C4-2B (cell line): ENCODE data around the gene RNF10.
A peak's percentile ranks its signal among the peaks of the same experiment; 100 is the strongest.

Experiments
- H3K27ac ChIP-seq: fragments of 450-650 bp; 2 replicates; pipeline ENCODE4 v1.5.1; 2017
- ZFX ChIP-seq: fragments of 450-650 bp; IDR thresholded peaks from 2 replicates; pipeline ENCODE4 v1.6.1; 2017
- TF ChIP-seq, protein P1 (sequence below): fragments of 450-650 bp; conservative IDR thresholded peaks from 2 replicates; pipeline ENCODE4 v1.5.1; 2017; ENCODE audit warnings: mild to moderate bottlenecking

Gene RNF10

GRCh38 chr12:120532701-120533238 is 1.4 kb upstream of the RNF10 start:
- no peak for TF ChIP-seq ZFX
- TF ChIP-seq, protein P1, sequence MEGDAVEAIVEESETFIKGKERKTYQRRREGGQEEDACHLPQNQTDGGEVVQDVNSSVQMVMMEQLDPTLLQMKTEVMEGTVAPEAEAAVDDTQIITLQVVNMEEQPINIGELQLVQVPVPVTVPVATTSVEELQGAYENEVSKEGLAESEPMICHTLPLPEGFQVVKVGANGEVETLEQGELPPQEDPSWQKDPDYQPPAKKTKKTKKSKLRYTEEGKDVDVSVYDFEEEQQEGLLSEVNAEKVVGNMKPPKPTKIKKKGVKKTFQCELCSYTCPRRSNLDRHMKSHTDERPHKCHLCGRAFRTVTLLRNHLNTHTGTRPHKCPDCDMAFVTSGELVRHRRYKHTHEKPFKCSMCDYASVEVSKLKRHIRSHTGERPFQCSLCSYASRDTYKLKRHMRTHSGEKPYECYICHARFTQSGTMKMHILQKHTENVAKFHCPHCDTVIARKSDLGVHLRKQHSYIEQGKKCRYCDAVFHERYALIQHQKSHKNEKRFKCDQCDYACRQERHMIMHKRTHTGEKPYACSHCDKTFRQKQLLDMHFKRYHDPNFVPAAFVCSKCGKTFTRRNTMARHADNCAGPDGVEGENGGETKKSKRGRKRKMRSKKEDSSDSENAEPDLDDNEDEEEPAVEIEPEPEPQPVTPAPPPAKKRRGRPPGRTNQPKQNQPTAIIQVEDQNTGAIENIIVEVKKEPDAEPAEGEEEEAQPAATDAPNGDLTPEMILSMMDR, result no peak
- H3K27ac ChIP-seq, result no peak overlapping the region

GRCh38 chr12:120534703-120535655 is 823 bp downstream of the RNF10 start:
- H3K27ac ChIP-seq, result peak overlapping the region; percentile 95
- TF ChIP-seq ZFX, result peak; percentile 89
- TF ChIP-seq, protein P1, result no peak

DNA sequence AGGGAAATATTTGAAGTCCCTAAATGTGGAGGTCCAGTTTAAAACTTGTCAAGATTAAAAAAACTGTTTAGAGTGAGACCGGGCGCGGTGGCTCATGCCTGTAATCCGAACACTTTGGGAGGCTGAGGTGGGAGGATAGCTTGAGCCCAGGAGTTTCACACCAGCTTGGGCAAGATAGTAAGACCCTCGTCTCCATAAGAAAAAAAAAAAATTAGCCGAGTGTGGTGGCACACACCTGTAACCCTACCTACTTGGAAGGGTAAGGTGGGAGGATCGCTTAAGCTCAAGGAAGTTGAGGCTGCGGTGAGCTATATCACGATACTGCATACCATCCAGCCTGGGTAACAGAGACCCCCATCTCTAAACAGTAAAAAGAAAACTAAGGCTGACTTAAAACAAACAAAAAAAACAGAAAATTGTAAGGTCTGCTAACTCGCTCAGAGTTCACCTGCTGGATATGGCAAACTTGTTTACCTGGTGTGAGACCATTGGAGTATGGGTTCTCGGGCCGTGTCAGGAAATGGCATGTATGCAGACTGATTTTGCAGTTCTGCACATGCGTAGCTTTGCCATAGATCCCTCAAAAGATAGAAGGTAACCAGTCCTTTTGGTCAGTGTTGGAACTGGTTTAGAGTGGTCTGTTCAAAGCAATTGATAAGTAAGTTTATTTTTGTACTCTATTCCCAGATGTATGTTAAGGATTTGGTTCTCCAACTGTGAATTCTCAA is 2.1 kb downstream of the RNF10 start:
- TF ChIP-seq, protein P1, result no peak
- TF ChIP-seq ZFX, result no peak
- peak overlapping the region; percentile 30 for H3K27ac ChIP-seq

DNA sequence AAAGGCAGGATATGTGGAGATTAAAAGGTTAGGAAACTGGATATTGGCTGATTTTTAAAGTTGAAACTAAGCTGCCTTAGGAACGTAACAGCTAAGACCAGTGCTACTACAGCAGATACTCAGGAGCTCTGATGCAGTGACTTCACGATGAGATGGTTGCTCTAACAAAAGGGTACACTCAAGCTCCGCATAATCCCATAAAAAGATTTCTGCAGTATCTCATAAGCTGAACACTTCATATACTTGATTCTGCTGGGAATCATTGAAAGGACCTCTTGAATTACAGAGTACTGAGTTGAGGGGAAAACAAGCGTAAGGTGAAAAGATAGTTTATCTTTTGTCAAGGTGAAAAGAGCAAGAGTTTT is 3.7 kb downstream of the RNF10 start:
- no peak for TF ChIP-seq ZFX
- TF ChIP-seq, protein P1, result no peak
- peak overlapping the region; percentile 39; the same call in 1 of the 2 replicates for H3K27ac ChIP-seq

GRCh38 chr12:120538281-120539156 is 4.4 kb downstream of the RNF10 start:
- peak overlapping the region; percentile 47; the same call in 1 of the 2 replicates for H3K27ac ChIP-seq
- no peak for TF ChIP-seq ZFX

- H3K27ac ChIP-seq, result peak overlapping the region; percentile 30; the same call in 1 of the 2 replicates
- no peak for TF ChIP-seq ZFX
- TF ChIP-seq, protein P1, result no peak
Measured at GRCh38 chr12:120539303-120539702, 5.1 kb downstream of the RNF10 start.

GRCh38 chr12:120540445-120540844 is 6.3 kb downstream of the RNF10 start:
- TF ChIP-seq ZFX, result no peak
- TF ChIP-seq, protein P1, result no peak
- H3K27ac ChIP-seq, result no peak overlapping the region; the same call in 1 of the 2 replicates
